Measurements from ENCODE around the gene ZNF69.

- TF ChIP-seq POLR2AphosphoS5 (IDR thresholded peaks at IDR 0.05; ENCODE audit: low read depth) (no peak), GABPA (IDR thresholded peaks at IDR 0.05; ENCODE audit: low read depth) (no peak), SPI1 (IDR thresholded peaks at IDR 0.05; ENCODE audit: borderline replicate concordance, low read depth) (no peak)
- TF ChIP-seq, protein P1, sequence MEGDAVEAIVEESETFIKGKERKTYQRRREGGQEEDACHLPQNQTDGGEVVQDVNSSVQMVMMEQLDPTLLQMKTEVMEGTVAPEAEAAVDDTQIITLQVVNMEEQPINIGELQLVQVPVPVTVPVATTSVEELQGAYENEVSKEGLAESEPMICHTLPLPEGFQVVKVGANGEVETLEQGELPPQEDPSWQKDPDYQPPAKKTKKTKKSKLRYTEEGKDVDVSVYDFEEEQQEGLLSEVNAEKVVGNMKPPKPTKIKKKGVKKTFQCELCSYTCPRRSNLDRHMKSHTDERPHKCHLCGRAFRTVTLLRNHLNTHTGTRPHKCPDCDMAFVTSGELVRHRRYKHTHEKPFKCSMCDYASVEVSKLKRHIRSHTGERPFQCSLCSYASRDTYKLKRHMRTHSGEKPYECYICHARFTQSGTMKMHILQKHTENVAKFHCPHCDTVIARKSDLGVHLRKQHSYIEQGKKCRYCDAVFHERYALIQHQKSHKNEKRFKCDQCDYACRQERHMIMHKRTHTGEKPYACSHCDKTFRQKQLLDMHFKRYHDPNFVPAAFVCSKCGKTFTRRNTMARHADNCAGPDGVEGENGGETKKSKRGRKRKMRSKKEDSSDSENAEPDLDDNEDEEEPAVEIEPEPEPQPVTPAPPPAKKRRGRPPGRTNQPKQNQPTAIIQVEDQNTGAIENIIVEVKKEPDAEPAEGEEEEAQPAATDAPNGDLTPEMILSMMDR (IDR thresholded peaks at IDR 0.05; ENCODE audit: insufficient read depth, low read length), result no peak
- TF ChIP-seq, protein P2, sequence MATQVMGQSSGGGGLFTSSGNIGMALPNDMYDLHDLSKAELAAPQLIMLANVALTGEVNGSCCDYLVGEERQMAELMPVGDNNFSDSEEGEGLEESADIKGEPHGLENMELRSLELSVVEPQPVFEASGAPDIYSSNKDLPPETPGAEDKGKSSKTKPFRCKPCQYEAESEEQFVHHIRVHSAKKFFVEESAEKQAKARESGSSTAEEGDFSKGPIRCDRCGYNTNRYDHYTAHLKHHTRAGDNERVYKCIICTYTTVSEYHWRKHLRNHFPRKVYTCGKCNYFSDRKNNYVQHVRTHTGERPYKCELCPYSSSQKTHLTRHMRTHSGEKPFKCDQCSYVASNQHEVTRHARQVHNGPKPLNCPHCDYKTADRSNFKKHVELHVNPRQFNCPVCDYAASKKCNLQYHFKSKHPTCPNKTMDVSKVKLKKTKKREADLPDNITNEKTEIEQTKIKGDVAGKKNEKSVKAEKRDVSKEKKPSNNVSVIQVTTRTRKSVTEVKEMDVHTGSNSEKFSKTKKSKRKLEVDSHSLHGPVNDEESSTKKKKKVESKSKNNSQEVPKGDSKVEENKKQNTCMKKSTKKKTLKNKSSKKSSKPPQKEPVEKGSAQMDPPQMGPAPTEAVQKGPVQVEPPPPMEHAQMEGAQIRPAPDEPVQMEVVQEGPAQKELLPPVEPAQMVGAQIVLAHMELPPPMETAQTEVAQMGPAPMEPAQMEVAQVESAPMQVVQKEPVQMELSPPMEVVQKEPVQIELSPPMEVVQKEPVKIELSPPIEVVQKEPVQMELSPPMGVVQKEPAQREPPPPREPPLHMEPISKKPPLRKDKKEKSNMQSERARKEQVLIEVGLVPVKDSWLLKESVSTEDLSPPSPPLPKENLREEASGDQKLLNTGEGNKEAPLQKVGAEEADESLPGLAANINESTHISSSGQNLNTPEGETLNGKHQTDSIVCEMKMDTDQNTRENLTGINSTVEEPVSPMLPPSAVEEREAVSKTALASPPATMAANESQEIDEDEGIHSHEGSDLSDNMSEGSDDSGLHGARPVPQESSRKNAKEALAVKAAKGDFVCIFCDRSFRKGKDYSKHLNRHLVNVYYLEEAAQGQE (IDR thresholded peaks at IDR 0.05; ENCODE audit: insufficient replicate concordance, low read depth), result no peak
Observed at GRCh38 chr19:11843722-11844121, 43.9 kb upstream of the ZNF69 start.
